ENCODE results near the gene TNFSF13B.

TNFSF13B gene

GRCh38 chr13:108323031-108323430 lies 53.5 kb downstream of the TNFSF13B start:
- H3K79me1 ChIP-seq (replicated peaks; ENCODE audit: low read length, poor library complexity, severe bottlenecking) = no peaks in the 10 kb centered on the region
- H2AK5ac ChIP-seq (ENCODE audit: low read length, severe bottlenecking) = no peak overlapping the region
- no peak overlapping the region for H4K91ac ChIP-seq (ENCODE audit: low read length)
- H2BK120ac ChIP-seq (ENCODE audit: low read depth, low read length) = no peak overlapping the region
- H3K9me3 ChIP-seq (ENCODE audit: control insufficient read depth, low read length) = no peaks in the 10 kb centered on the region
- DNase-seq = no peak
- WGBS = 50% methylated on average over 1 of the region's 2 CpGs
- H3K9ac ChIP-seq (ENCODE audit: low read length) = no peak overlapping the region
- H3K23ac ChIP-seq (ENCODE audit: low read length in 2 of 2) = no peak overlapping the region
- no peak overlapping the region for H3K27ac ChIP-seq (ENCODE audit: low read length, poor library complexity, severe bottlenecking)
- no peak overlapping the region for H3K18ac ChIP-seq (ENCODE audit: low read depth in 1 of 2, low read length in 2 of 2)
- no peaks in the 10 kb centered on the region for H3K4me1 ChIP-seq (ENCODE audit: control insufficient read depth, insufficient read depth, low read depth, low read length)
- no peak overlapping the region for H2BK5ac ChIP-seq (ENCODE audit: low read depth, low read length, poor library complexity, severe bottlenecking)
- no peak overlapping the region for H2BK15ac ChIP-seq (ENCODE audit: low read depth, poor library complexity, severe bottlenecking)
- H2BK12ac ChIP-seq (ENCODE audit: low read length in 2 of 2) = no peak overlapping the region
- no peak overlapping the region for H3K4me2 ChIP-seq (ENCODE audit: low read length, poor library complexity, severe bottlenecking)
- no peak overlapping the region for H3K14ac ChIP-seq (ENCODE audit: low read length in 2 of 2)
- H3K27me3 ChIP-seq (ENCODE audit: control insufficient read depth in 1 of 2, insufficient read depth in 1 of 2, low read length in 2 of 2) = no peaks in the 10 kb centered on the region
- H3K4me3 ChIP-seq (ENCODE audit: insufficient read depth in 1 of 2, low read depth in 1 of 2, low read length in 2 of 2) = no peak overlapping the region
- H3K36me3 ChIP-seq (ENCODE audit: control insufficient read depth in 1 of 2, insufficient read depth in 2 of 2, low read depth in 1 of 2, low read length in 2 of 2) = no peaks in the 10 kb centered on the region
- no peak overlapping the region for H4K8ac ChIP-seq (ENCODE audit: low read length)
- no peak overlapping the region for H3K4ac ChIP-seq (ENCODE audit: low read depth in 1 of 2, low read length in 2 of 2)
- H2AFZ ChIP-seq (ENCODE audit: low read depth, low read length) = no peak overlapping the region

DNA sequence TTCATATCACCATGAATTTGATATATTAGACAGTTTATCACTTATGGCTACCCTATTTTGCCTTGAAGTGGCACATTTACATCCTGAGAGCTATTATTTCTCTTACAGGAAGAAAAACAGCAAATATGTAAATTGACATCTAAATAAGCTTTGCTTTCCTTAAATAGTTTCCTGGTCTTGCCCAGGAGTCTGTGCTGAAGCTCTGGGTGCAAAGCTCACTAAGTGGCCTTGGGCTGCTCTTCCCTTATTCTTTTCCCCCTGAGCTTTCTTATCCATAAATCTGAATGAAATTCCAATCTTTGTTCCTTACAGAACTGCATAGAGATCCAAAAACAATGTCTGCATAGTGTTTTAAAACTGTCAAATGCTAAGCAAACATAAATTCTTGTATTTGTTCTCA lies 56.3 kb downstream of the TNFSF13B start:
- H3K14ac ChIP-seq (ENCODE audit: low read length in 2 of 2) = no peak overlapping the region
- H3K9me3 ChIP-seq (ENCODE audit: control insufficient read depth, low read length) = no peaks in the 10 kb centered on the region
- H2BK12ac ChIP-seq (ENCODE audit: low read length in 2 of 2) = no peak overlapping the region
- no peak overlapping the region for H4K8ac ChIP-seq (ENCODE audit: low read length)
- H3K4ac ChIP-seq (ENCODE audit: low read depth in 1 of 2, low read length in 2 of 2) = no peak overlapping the region
- no peak overlapping the region for H2AK5ac ChIP-seq (ENCODE audit: low read length, severe bottlenecking)
- no peak overlapping the region for H3K18ac ChIP-seq (ENCODE audit: low read depth in 1 of 2, low read length in 2 of 2)
- H3K36me3 ChIP-seq (ENCODE audit: control insufficient read depth in 1 of 2, insufficient read depth in 2 of 2, low read depth in 1 of 2, low read length in 2 of 2) = no peaks in the 10 kb centered on the region
- H4K91ac ChIP-seq (ENCODE audit: low read length) = no peak overlapping the region
- no peak overlapping the region for H3K27ac ChIP-seq (ENCODE audit: low read length, poor library complexity, severe bottlenecking)
- H3K4me3 ChIP-seq (ENCODE audit: insufficient read depth in 1 of 2, low read depth in 1 of 2, low read length in 2 of 2) = no peak overlapping the region
- H2AFZ ChIP-seq (ENCODE audit: low read depth, low read length) = no peak overlapping the region
- no peak for DNase-seq
- no peaks in the 10 kb centered on the region for H3K27me3 ChIP-seq (ENCODE audit: control insufficient read depth in 1 of 2, insufficient read depth in 1 of 2, low read length in 2 of 2)
- H2BK15ac ChIP-seq (ENCODE audit: low read depth, poor library complexity, severe bottlenecking) = no peak overlapping the region
- no peak overlapping the region for H2BK120ac ChIP-seq (ENCODE audit: low read depth, low read length)
- H2BK5ac ChIP-seq (ENCODE audit: low read depth, low read length, poor library complexity, severe bottlenecking) = no peak overlapping the region
- no peak overlapping the region for H3K23ac ChIP-seq (ENCODE audit: low read length in 2 of 2)
- no peak overlapping the region for H3K9ac ChIP-seq (ENCODE audit: low read length)
- H3K79me1 ChIP-seq (replicated peaks; ENCODE audit: low read length, poor library complexity, severe bottlenecking) = no peaks in the 10 kb centered on the region
- H3K4me2 ChIP-seq (ENCODE audit: low read length, poor library complexity, severe bottlenecking) = no peak overlapping the region
- no peaks in the 10 kb centered on the region for H3K4me1 ChIP-seq (ENCODE audit: control insufficient read depth, insufficient read depth, low read depth, low read length)

GRCh38 chr13:108326309-108326708 lies 56.8 kb downstream of the TNFSF13B start:
- no peaks in the 10 kb centered on the region for H3K27me3 ChIP-seq (ENCODE audit: control insufficient read depth in 1 of 2, insufficient read depth in 1 of 2, low read length in 2 of 2)
- H4K8ac ChIP-seq (ENCODE audit: low read length) = no peak overlapping the region
- no peak overlapping the region for H2BK12ac ChIP-seq (ENCODE audit: low read length in 2 of 2)
- H2BK15ac ChIP-seq (ENCODE audit: low read depth, poor library complexity, severe bottlenecking) = no peak overlapping the region
- H3K9ac ChIP-seq (ENCODE audit: low read length) = no peak overlapping the region
- H3K9me3 ChIP-seq (ENCODE audit: control insufficient read depth, low read length) = no peaks in the 10 kb centered on the region
- no peak overlapping the region for H3K23ac ChIP-seq (ENCODE audit: low read length in 2 of 2)
- no peak overlapping the region for H3K14ac ChIP-seq (ENCODE audit: low read length in 2 of 2)
- no peak overlapping the region for H3K27ac ChIP-seq (ENCODE audit: low read length, poor library complexity, severe bottlenecking)
- H2BK120ac ChIP-seq (ENCODE audit: low read depth, low read length) = no peak overlapping the region
- no peaks in the 10 kb centered on the region for H3K79me1 ChIP-seq (replicated peaks; ENCODE audit: low read length, poor library complexity, severe bottlenecking)
- no peak overlapping the region for H2AFZ ChIP-seq (ENCODE audit: low read depth, low read length)
- H3K18ac ChIP-seq (ENCODE audit: low read depth in 1 of 2, low read length in 2 of 2) = no peak overlapping the region
- H3K4me1 ChIP-seq (ENCODE audit: control insufficient read depth, insufficient read depth, low read depth, low read length) = no peaks in the 10 kb centered on the region
- H2BK5ac ChIP-seq (ENCODE audit: low read depth, low read length, poor library complexity, severe bottlenecking) = no peak overlapping the region
- no peak overlapping the region for H3K4me3 ChIP-seq (ENCODE audit: insufficient read depth in 1 of 2, low read depth in 1 of 2, low read length in 2 of 2)
- DNase-seq = no peak
- H2AK5ac ChIP-seq (ENCODE audit: low read length, severe bottlenecking) = no peak overlapping the region
- 51% methylated on average over 4 of the region's 6 CpGs for WGBS
- no peaks in the 10 kb centered on the region for H3K36me3 ChIP-seq (ENCODE audit: control insufficient read depth in 1 of 2, insufficient read depth in 2 of 2, low read depth in 1 of 2, low read length in 2 of 2)
- no peak overlapping the region for H4K91ac ChIP-seq (ENCODE audit: low read length)
- no peak overlapping the region for H3K4me2 ChIP-seq (ENCODE audit: low read length, poor library complexity, severe bottlenecking)
- H3K4ac ChIP-seq (ENCODE audit: low read depth in 1 of 2, low read length in 2 of 2) = no peak overlapping the region

- Histone ChIP-seq H3K4me1 (ENCODE audit: control insufficient read depth, insufficient read depth, low read depth, low read length) (no peaks in the 10 kb centered on the region), H2BK12ac (ENCODE audit: low read length in 2 of 2) (no peak overlapping the region), H3K4ac (ENCODE audit: low read depth in 1 of 2, low read length in 2 of 2) (no peak overlapping the region), H4K91ac (ENCODE audit: low read length) (no peak overlapping the region), H3K9ac (ENCODE audit: low read length) (no peak overlapping the region), H2BK120ac (ENCODE audit: low read depth, low read length) (no peak overlapping the region), H3K4me2 (ENCODE audit: low read length, poor library complexity, severe bottlenecking) (no peak overlapping the region), H3K23ac (ENCODE audit: low read length in 2 of 2) (no peak overlapping the region), H4K8ac (ENCODE audit: low read length) (no peak overlapping the region), H2BK15ac (ENCODE audit: low read depth, poor library complexity, severe bottlenecking) (no peak overlapping the region), H3K14ac (ENCODE audit: low read length in 2 of 2) (no peak overlapping the region), H3K9me3 (ENCODE audit: control insufficient read depth, low read length) (no peaks in the 10 kb centered on the region), H3K79me1 (replicated peaks; ENCODE audit: low read length, poor library complexity, severe bottlenecking) (no peaks in the 10 kb centered on the region), H3K27me3 (ENCODE audit: control insufficient read depth in 1 of 2, insufficient read depth in 1 of 2, low read length in 2 of 2) (no peaks in the 10 kb centered on the region), H2AK5ac (ENCODE audit: low read length, severe bottlenecking) (no peak overlapping the region), H3K4me3 (ENCODE audit: insufficient read depth in 1 of 2, low read depth in 1 of 2, low read length in 2 of 2) (no peak overlapping the region), H3K36me3 (ENCODE audit: control insufficient read depth in 1 of 2, insufficient read depth in 2 of 2, low read depth in 1 of 2, low read length in 2 of 2) (no peaks in the 10 kb centered on the region), H2BK5ac (ENCODE audit: low read depth, low read length, poor library complexity, severe bottlenecking) (no peak overlapping the region), H3K18ac (ENCODE audit: low read depth in 1 of 2, low read length in 2 of 2) (no peak overlapping the region), H2AFZ (ENCODE audit: low read depth, low read length) (no peak overlapping the region), H3K27ac (ENCODE audit: low read length, poor library complexity, severe bottlenecking) (no peak overlapping the region)
- WGBS = 95% methylated on average over 1 of the region's 1 CpG
- no peak for DNase-seq
Observed at GRCh38 chr13:108328848-108329247, 59.3 kb downstream of the TNFSF13B start.

Data from mesenchymal stem cell (in vitro differentiated cells and primary cell).